K562 (cell line): ENCODE data around the gene ABT1. TPM values are rescaled to one million over a fixed set of nuclear protein-coding genes. Genes with fewer than 3 reads are reported as not detected.

Experiments used
- ARID3A ChIP-seq: IDR thresholded peaks from 2 replicates; pipeline ENCODE4 v1.6.1; 2012; ENCODE audit warnings: low read depth, low read length, improper control_type of control experiment, borderline replicate concordance
- BHLHE40 ChIP-seq: IDR thresholded peaks from 2 replicates; pipeline ENCODE4 v1.6.1; 2011; ENCODE audit warnings: low read length, improper control_type of control experiment
- CHD7 ChIP-seq: fragments of 200-600 bp; sonication (generic); IDR thresholded peaks from one replicate; pipeline ENCODE4 v1.6.1; 2012; ENCODE audit warnings: mild to moderate bottlenecking, low read depth, low read length, inconsistent platforms
- E2F5 ChIP-seq: sonication (generic); formaldehyde crosslinking; IDR thresholded peaks from 2 replicates; pipeline ENCODE4 v1.8.0; 2022; ENCODE audit warnings: mild to moderate bottlenecking, missing genetic modification reagents
- NBN ChIP-seq: fragments of 450-650 bp; IDR thresholded peaks from 2 replicates; pipeline ENCODE4 v1.6.1; 2016; ENCODE audit warnings: low read depth, mild to moderate bottlenecking
- NCOA2 ChIP-seq, 2 experiments: fragments of 450-650 bp; IDR thresholded peaks; 2 replicates each; pipeline ENCODE4 v1.6.1; 2018; ENCODE audit warnings: mild to moderate bottlenecking in 2 of 2, moderate library complexity in 1 of 2; ENCODE audit not compliant: partially characterized antibody in 2 of 2
- PURB ChIP-seq: sonication (generic); formaldehyde crosslinking; IDR thresholded peaks from 2 replicates; pipeline ENCODE4 v1.9.0; 2021; ENCODE audit warnings: low read depth, mild to moderate bottlenecking, missing genetic modification reagents
- SRSF7 ChIP-seq: fragments of 200-400 bp; formaldehyde crosslinking; optimal IDR thresholded peaks from 2 replicates; pipeline ENCODE3; 2017; ENCODE audit warnings: mild to moderate bottlenecking, low read depth, low read length
- ZBTB12 ChIP-seq: fragments of 250-450 bp; sonication (Bioruptor Pico); IDR thresholded peaks from 2 replicates; pipeline ENCODE4 v1.4.0; 2020
- ZNF24 ChIP-seq: fragments of 450-650 bp; IDR thresholded peaks from 2 replicates; pipeline ENCODE4 v1.6.1; 2016
- polyA plus RNA-seq, 8 experiments: library from polyadenylated mRNA; depleted of rRNA in 4 of 8; stranded (reverse) in 5 of 8; unstranded in 3 of 8; fragments of >200 nt; fragmentation: Nextera tagmentation in 2 of 8; fragmentation: Illumina TruSeq in 1 of 8; extraction: Ambion mirVana in 2 of 8; extraction: Trizol in 1 of 8; gene quantifications; 2 replicates each; pipeline versions ENCODE4 v1.2.1 to v1.2.3, GENCODE V29; 2011 to 2014; ENCODE audit warnings: inconsistent platforms in 1 of 8, missing spikeins in 1 of 8
- total RNA-seq, 7 experiments: library from RNA; depleted of rRNA in 6 of 7; stranded (reverse); fragments of >200 nt in 6 of 7; fragmentation: Illumina TruSeq in 2 of 7; extraction: Trizol in 2 of 7; gene quantifications; 2 replicates each; pipeline versions ENCODE4 v1.2.1 to v1.2.3, GENCODE V29; 2011 to 2021; ENCODE audit warnings: low replicate concordance in 1 of 7

ABT1 gene
- total and polyA plus RNA-seq, 9 of the 15 experiments (the other 6 are each of a cell fraction or from before 2014, with no cell fraction given), result 8.8 to 52.7 (median 40.7) TPM

- TF ChIP-seq ZBTB12 (CRISPR knock-in tag), result 0 out of 2 replicates have a peak, but pooled peaks have one; percentile 41
- TF ChIP-seq E2F5 (CRISPR knock-in tag), result no peak
- no peak for TF ChIP-seq CHD7
- no peak for TF ChIP-seq BHLHE40
- peak; percentile 13 to 90 for TF ChIP-seq NCOA2 (IDR thresholded peaks at IDR 0.05; ENCODE audit: partially characterized antibody in 2 of 2)
- no peak for TF ChIP-seq PURB
- TF ChIP-seq SRSF7, result no peak
- TF ChIP-seq ARID3A, result peak; percentile 98
- TF ChIP-seq ZNF24, result peak; percentile 79
- peak; percentile 98 for TF ChIP-seq NBN
Observed at GRCh38 chr6:26571592-26572296, 25.0 kb upstream of the ABT1 start (continued).
